HPDE6-E6E7 (cell line): ENCODE results near the gene FAM227B.
"Not testable (repeated sequence)": the region's sequence is repeated elsewhere in the genome, so short reads cannot be mapped to it uniquely, and the experiment has no call there.

Experiments
- DNase-seq: peaks from one replicate; pipeline ENCODE4 v3.0.0; 2011; ENCODE audit warnings: missing footprints; ENCODE audit errors: extremely low spot score

Gene FAM227B

DNA sequence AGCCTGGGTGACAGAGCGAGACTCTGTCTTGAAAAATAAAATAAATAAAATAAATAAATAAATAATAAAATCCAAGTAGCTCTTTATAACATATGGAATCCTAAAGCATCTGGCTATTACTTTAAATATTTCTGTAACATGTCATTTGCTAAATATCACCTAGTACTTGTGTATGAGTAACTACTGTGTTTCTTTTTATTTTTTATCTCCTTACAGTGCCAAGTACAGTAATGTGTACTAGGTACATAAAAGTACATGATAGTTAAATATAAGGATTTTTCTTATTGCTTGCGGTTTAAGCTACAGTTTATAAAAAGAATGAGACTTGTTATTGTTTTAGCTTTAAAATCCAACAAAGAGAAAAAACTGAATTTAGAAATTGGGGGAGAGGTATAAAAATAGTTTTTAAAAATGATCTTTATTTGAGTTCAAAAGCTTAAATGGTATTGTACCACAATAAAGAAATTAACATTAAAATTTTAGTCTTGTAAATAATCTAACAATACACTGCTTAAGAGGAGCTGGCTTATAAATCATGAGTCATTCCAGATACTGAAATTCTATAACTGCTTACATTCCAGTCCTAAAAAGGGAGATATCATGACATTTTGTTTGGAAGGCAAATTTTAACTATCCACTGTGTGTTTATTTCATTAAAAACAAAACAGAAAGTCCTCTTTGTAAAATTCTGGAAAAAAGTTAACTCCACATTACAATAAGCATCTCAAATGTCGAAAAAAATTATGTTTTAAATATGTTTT is 124.4 kb downstream of the FAM227B start:
- no peak for DNase-seq

DNA sequence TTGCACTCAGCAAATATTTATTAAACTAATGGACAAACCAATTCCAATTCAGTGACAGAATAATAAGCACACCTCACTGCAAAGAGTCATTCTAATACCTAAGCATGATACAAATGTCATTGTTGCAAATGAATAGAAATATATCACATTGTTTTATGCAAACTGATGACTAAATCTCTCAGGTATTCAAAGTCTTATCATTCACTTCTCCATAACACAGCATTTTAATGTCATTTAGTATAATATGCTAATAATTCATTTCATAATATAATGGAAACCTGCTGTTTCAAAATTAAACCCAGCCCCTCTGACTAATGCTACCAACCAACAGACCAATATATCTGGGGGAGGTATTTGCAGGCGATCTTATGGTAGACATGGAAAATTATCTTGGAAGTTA is 125.8 kb downstream of the FAM227B start:
- DNase-seq: no peak

DNA sequence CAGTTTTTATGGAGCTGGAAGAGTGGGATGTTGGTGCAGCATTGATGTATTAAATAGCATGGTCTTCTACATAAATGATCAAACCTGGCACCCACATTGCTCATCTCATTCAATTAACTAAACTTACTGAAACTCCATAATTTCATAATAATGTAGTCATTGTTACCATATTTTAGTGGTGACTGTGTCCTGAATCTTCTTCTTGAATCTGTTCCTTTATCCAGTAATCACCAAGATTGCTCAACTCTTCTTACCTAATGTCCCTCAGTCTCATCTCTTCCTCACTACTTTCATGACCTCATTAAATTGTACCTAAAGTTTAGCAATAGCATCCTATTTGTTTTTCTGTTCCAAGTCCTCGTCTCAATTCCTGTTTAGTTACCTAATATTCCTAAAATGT is 127.8 kb downstream of the FAM227B start:
- DNase-seq: no peak

DNA sequence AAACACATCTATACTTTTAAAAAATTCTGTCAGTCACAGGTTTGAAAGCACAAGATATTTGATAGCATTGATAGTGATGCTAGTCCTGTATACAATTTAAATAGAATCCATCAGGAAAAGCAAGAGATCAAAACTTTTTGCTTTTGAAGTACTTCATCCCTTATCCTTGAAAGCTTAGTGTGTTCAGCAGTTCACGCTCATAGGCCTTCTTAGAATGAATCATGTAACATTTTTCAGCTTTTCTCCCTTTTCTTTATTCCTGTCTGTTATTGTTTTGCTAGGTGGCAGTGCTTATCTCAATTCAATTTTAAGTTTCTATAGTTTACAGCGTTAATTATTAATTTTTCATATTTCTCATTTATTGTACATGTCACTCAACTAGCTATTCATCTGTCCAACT is 128.5 kb downstream of the FAM227B start:
- DNase-seq: no peak

DNA sequence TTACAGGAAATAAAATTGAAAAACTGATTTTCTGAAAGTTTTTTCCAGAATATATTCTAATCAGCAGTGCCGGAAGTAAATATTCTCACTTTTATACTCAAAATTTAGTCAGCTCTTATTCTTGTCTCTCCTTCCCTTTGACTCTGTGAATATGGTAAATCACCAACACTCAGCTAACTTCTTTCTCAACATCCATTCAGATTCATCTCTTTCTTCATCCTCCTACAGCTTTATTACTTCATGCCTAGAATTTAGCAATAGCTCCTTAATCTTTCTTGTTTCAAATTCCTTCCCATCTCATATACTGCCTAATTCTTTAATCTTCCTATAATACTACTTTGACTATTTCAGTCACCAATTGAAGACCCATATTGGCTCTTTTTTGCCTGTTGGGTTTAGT is 129.7 kb downstream of the FAM227B start:
- no peak for DNase-seq

DNA sequence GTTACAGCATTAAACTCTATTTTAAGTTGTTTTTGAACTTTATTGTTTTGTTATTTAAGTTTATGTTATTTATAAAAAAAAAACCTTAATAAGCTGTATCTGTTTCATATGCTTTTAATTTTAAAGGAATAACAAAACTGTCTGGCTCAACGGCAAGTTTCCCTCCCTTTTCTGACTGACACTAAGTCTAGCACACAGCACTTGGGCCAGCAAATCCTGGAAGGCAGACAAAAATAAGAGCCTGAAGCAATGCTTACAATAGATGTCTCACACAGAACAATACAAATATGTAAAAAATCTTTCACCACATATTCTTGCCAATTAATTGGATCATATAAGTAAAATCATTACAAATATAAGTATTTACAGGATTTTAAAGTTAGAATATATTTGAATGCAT is 135.2 kb downstream of the FAM227B start:
- not testable (repeated sequence) for DNase-seq

DNA sequence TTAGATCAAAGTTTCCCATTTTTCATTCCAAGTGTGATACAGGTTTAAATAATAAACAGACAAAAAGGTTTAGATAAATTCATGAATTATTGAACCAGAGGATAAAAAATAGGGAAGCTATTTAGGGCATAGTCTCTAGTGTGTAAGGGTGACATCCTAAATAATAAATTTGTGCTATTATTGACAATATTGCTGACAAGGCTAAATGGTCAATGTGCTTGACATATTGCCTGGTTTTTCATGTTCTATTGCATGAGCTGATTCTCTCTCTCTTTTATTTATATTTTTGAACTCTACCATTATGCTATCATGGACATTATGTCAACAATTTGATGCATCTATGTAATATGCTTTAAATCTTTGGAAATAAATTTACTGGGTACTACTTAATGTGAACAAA is 141.6 kb downstream of the FAM227B start:
- not testable (repeated sequence) for DNase-seq

DNA sequence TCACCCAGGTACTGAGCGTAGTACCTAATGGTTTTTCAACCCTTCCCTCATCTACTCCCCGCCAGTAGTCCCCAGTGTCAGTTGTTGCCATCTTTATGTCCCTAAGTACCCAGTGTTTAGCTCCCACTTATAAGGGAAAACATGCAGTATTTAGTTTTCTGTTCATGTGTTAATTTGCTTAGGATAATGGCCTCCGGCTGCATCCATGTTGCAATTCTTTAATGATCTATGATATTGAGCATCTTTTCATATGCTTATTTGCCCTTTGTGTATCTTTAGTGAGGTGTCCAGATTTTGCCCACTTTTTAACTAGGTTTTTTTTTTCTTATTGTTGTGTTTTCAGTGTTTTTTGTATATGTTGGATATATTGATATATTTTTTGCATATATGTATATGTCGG is 142.6 kb downstream of the FAM227B start:
- DNase-seq: not testable (repeated sequence)

DNA sequence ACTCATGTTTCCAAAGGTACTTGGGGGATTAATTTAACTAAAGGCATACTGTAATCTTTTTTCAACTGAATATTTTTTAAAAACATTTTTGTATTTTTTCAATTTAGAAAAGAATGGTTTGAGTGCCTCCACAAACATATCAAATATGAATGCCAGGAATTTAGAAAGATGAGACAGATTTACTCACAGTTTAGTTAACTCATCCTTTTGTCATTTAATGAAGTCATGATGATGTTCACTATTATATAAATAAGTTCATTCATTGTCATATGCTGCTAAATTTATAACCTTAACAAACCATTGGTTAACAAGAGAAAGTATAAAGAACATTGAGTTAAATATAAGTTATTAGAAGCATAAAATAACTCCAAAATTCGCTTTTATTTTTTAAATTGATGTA is 147.6 kb downstream of the FAM227B start:
- no peak for DNase-seq

DNA sequence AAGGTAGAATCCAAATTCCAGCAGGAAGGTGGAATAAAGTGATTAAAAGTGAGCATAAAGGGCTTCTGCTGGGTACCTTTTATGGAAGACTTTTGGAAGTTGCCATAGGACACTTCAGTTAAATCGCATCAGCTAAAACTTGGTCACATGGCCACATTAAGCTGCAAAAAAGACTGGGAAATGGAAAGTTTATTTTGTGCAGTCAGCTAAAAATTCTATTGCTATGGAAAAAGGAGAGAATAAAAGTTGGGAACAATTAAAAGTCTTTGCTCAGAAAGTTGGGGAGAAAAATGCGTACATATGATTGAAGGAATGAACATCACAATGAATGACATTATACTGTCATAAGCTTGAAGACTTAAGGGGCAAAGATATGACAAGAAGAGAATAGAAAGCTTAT is 148.3 kb downstream of the FAM227B start:
- no peak for DNase-seq

DNA sequence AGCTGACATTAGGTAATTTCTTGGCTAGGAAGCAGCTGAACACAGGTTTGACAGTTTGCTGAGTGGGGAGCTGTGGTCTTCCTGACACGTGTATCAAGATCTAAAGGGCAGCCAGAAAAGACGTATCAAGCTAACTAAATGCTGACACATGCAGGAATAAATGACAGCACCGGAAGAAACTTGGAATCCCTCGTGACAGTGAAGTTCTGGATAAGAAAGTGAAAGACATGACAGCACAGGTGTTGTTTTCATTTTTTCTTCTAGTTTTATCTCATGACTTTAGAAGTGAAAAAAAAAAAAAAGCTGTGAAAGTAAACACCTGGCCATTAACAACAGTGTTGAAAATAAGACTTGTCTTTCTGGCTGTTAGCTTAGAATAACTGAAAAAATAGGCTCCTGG is 148.9 kb downstream of the FAM227B start:
- no peak for DNase-seq

DNA sequence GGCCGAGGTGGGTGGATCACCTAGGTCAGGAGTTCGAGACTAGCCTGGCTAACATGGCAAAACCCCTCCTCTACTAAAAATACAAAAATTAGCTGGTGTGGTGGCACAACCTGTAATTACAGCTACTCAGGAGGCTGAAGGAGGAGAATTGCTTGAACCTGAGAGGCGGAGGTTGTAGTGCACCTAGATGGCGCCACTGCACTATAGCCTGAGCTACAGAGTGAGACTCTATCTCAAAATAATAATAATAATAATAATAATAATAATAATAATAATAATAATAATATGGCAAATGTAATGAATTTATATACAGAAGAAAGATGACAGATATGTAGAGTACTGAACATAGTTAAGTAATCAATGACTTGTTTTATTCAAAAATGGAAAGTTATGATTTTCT is 149.4 kb downstream of the FAM227B start:
- not testable (repeated sequence) for DNase-seq

DNA sequence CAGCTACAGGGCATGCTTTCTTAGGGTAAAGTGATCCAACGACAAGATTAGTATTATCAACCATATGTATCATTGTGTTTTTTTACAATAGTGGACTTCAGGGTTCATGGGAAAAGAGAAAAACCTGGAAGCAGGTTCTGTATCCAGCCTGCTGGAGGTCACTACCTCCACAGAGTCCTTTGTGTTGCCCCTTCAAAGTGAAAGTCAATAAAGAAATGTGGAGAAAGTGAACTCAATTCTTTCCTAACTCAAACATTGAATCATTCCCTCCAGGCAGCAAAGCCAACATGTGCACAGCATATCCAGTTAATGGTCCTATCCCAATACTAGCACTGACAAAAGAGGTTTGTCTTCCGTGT is 152.2 kb downstream of the FAM227B start:
- no peak for DNase-seq

DNA sequence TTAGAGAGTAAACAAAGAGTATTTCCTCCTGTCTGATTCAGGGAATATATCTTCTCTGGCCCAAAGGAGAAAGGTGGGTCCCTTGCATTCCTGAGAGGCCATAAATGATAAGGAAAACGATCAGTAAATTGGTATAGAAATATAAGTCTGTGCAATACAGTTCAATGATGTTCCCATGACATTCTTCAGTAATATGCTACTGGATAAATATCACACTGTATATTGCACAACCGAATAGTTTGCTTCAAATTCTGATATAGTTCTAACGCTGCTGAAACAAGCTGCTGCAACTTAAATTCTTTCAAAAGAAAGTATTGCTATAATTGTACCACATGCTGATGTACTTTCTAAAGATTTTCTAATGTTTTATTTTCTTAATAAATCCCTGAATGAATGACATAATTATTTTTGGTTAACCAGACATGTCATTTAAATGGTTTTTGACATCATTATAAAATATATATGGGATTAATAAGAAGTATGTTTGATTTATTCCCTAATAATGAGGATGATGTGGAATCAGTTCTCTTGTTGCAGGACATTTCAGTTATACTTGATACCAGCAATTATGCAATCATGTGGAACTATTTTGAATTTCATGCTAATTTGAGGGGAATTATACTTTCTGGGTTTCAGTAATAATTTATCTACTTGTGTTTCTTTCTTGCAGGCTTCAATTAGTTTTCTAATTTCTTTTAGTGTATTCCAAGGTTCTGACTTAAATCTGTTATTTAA is 152.7 kb downstream of the FAM227B start:
- no peak for DNase-seq

DNA sequence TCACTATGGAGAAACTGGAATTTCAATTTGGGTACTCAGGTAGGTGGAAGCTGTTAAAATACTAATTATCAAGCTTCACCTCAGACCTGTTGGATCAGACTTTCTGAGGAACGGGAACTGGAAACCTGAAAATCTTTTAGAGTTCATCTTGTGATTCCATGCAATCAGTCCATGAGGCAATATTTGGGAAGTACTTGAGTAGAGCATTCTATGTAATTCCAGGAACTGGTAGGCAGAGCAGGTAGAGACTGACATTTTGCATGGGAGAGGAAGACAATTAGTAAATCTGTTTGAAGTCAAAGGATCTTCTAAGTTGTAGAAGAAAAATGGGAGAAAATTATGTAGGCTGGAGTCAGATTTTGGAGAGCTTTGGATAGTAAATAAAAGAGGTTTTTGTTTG is 154.5 kb downstream of the FAM227B start:
- DNase-seq: no peak

DNA sequence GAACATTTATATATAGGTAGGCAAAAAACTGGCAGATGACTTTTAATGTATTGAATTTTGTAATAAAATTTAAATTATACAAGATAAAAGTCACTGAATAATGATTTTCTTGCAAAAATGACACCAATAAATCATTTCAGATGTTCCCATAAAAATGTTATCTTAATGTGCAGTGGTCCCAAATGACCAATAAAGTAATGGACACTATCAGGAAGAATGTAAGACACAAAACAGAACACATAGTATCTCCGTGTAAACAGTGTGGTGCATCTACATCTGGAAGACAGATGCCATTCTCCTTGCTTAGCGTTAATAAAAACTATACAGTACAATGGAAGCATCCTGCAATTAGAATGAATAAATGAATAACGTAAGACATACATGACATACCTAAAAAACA is 156.1 kb downstream of the FAM227B start:
- DNase-seq: no peak

DNA sequence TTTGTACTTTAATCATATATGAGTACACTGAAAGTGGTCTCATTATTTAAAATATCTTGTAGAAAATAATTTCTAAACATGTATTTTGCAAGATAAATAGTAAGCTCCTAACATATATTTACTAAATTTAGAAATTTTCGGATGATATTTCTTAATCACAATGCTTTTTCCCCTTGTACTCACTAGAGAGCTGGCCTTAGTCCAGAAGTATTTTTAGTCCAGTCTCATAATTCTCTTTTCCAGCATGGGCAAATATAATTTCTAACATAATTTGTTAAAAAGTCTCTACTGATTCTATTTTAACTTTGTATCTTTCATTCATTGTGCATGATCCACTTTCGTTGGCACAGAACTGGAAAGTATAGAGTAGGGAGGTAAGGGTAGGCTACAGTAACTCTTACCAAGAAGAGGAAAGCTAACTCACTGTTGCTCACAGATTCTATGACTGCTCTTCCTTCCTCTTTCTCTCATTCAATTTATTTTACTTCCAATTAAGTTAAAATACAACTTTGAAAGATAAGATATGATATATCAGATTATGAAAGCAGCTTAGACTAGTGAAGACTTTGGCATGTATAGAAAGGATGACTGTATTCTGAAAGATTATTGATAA is 158.3 kb downstream of the FAM227B start:
- no peak for DNase-seq

DNA sequence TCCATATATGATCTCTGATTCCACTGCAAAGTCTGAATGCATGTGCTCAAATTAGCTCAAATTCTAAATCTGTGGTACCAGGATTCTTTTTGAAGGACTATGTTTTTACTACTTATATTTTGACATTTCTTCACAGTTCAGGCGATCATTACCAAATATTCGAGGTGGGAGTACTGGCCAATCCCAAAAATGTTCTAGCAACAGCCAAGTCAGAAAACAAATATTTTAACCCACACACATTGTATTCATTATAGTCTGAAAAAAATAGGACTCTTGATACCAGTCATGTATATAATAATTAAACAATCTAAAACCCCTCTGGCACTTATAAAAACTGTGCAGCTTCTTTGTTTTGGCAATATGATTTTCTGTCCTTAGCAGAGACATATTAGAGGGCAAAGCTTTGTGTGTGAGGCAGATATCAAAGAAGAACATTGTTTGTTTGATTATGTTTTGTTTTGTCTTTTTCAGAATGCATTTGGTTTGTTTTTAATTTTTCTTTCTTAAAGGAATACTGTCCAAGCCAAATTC is 160.1 kb downstream of the FAM227B start:
- no peak for DNase-seq

DNA sequence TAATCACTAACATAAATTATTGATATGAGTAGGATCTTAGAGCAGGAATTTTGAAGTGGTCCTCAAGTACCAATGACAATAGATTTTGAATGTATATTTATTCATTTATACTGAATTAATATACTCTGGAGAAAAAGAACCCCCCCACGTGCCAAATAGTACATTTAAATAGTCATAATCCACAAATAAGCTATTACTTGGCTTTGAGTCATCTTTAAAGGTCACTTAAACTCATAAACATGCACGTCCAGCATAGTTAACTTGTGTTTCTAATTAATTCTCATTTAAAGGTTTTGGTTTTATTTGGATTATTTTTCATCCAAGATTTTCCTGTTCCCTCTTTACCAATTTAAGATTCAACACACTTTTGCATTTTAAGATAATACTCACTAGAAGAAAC is 162.5 kb downstream of the FAM227B start:
- no peak for DNase-seq

DNA sequence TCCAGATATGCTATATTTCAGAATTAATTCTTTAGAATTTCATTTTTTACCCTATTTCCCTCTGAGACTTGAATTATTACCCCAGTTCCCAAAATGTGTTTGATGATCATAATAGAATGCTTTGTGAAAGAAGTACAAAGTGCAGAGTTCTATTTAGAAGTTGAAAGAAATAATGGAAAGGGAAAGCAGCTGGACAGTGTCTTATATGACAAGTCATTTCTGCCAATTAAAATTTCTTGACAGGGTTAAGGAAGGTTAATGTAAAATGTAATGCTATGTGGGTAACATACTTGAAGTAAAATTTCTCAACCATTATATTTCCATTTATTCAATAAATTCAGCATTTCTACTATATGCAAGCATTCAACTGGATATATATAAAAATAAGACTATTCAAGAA is 164.5 kb downstream of the FAM227B start:
- no peak for DNase-seq

DNA sequence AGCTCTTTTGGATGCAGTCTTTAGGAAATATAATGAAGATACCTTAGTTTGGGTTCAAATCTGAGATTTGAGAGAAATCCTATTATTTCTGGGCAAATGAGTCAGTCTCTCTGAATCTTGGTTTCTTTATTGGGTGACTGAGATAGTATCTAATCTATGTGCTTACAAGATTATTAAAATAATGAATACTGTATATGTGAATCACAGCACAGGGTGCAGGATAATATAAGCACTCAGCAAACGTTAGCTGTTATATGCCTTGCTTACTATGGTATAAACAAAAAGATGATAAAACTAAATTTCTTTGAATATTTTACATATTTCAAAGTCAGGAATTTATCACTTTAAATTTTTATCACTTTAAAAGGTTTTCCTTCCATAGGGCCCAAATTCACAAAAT is 168.0 kb downstream of the FAM227B start:
- no peak for DNase-seq

DNA sequence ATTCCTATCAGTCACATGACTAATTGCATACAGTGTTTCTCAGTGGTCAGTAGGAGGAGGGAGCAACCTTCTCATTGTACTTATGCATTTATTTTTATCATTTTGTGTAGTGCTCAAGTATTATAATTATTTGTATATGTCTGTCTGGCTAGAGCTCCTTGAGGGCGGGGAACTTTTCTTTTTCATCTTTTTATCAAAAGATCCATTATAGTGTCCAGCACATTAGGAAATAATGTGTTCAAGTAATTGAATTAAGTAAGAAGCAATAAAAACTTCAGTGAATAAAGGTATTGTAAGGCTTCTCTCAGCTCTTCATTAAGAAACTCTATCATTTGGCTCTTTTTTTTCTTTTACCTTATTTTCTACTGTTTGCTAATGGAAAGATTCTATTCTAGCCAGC is 178.8 kb downstream of the FAM227B start:
- no peak for DNase-seq

DNA sequence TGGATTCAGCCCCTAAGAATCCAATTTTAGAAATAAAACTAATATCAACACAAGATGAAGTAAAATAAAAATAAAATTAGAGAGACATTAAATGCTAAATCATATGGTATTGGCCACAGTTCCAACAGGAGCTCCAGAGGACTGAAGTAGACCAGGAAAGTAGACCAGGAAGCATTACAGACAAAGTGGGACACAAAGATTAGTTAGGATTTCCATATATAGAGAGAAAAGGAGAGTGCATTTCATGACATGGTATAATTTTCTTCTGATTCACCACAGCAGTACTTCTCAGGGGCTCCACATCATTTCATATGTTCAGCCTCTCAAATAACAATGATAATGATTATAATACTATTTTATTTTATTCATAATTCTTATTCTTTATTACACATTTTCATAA is 179.3 kb downstream of the FAM227B start:
- DNase-seq: no peak
